Spleen (tissue), 7 donors: ENCODE measurements around the gene POLN.

Experiments
- CTCF ChIP-seq, 11 experiments: fragments of 200-600 bp in 7 of 11; fragments of 450-650 bp in 4 of 11; sonication (generic) in 4 of 11; IDR thresholded peaks in 8 of 11; conservative IDR thresholded peaks in 3 of 11; 1 replicate in 7 of 11; 2 replicates in 4 of 11; pipeline versions ENCODE4 v1.4.0 to v1.8.0; 2016 to 2021; ENCODE audit warnings: antibody characterized with exemption in 11 of 11, inconsistent platforms in 4 of 11, mild to moderate bottlenecking in 1 of 11
- POLR2A ChIP-seq, 3 donors: fragments of 450-650 bp; IDR thresholded peaks; one replicate each; pipeline ENCODE4 v1.5.1; 2017; ENCODE audit warnings: antibody characterized with exemption in 3 of 3, mild to moderate bottlenecking in 1 of 3
- donor health status: DM: no; HTN: no; CAD: no; lungs with moderate emphysema.
- donor health status: DM: no; HTN: no; CAD: no.
- donor health status: DM: no; HTN: no; CAD: no.

- no peak for TF ChIP-seq CTCF (IDR thresholded peaks at IDR 0.05 in 8 of 11, conservative IDR thresholded peaks at IDR 0.05 in 3 of 11)
- TF ChIP-seq POLR2A (IDR thresholded peaks at IDR 0.05) = no peak
Observed at GRCh38 chr4:2165391-2165790, 76.5 kb downstream of the POLN start.
